Measurements from ENCODE around the gene MTHFD2L. TPM values are rescaled to one million over a fixed set of nuclear protein-coding genes. Genes with fewer than 3 reads are reported as not detected.
A peak's percentile ranks its signal among the peaks of the same experiment; 100 is the strongest.

Gene MTHFD2L
- total RNA-seq: 10 to 100 TPM in 1 of 2 donors, 1 to 10 TPM in 1; 9.5 to 12.6 TPM

GRCh38 chr4:74157561-74158465 is at the start of gene MTHFD2L:
Gene MTHFD2L, plus strand, starts transcription at chr4:74158118. Its CDS starts 21 bp downstream, at chr4:74158139.
- intact Hi-C loops (cut with DNase I): no loop called here
- H3K4me1 ChIP-seq: no peaks in the 10 kb centered on the region
- H3K4me3 ChIP-seq: peak within 1 kb of the TSS; percentile 45
- peak within 1 kb of the TSS; percentile 87 for H3K27ac ChIP-seq
- no peaks in the 10 kb centered on the region for H3K9me3 ChIP-seq
- no peaks in the 10 kb centered on the region for H3K36me3 ChIP-seq
- peak; percentile 95 for DNase-seq
- H3K9ac ChIP-seq (ENCODE audit: low read depth in 2 of 2, low read length in 2 of 2): peak within 1 kb of the TSS; percentile 74 to 78
- no peak for TF ChIP-seq CTCF (IDR thresholded peaks at IDR 0.05)
- no peaks in the 10 kb centered on the region for H3K27me3 ChIP-seq

GRCh38 chr4:74108457-74109115 is 49.3 kb upstream of the MTHFD2L start:
- H3K4me1 ChIP-seq: no peaks in the 10 kb centered on the region
- no peak overlapping the region for H3K4me3 ChIP-seq
- intact Hi-C loops (cut with DNase I): no loop called here
- H3K27ac ChIP-seq: peak overlapping the region; percentile 45
- no peaks in the 10 kb centered on the region for H3K36me3 ChIP-seq
- H3K9ac ChIP-seq (ENCODE audit: low read depth in 2 of 2, low read length in 2 of 2): no peak overlapping the region
- no peaks in the 10 kb centered on the region for H3K27me3 ChIP-seq
- no peak for TF ChIP-seq CTCF (IDR thresholded peaks at IDR 0.05)
- no peak for DNase-seq
- H3K9me3 ChIP-seq: no peaks in the 10 kb centered on the region

GRCh38 chr4:74109116-74109869 is 48.6 kb upstream of the MTHFD2L start:
- Histone ChIP-seq H3K4me3 (no peak overlapping the region), H3K27ac (peak overlapping the region; percentile 45), H3K27me3 (no peaks in the 10 kb centered on the region), H3K4me1 (no peaks in the 10 kb centered on the region), H3K36me3 (no peaks in the 10 kb centered on the region), H3K9me3 (no peaks in the 10 kb centered on the region), H3K9ac (ENCODE audit: low read depth in 2 of 2, low read length in 2 of 2) (no peak overlapping the region)
- no peak for TF ChIP-seq CTCF (IDR thresholded peaks at IDR 0.05)
- peak; percentile 56 for DNase-seq
- intact Hi-C loops (cut with DNase I): no loop called here

GRCh38 chr4:74109870-74110605 is 47.9 kb upstream of the MTHFD2L start:
- Histone ChIP-seq H3K27ac (peak overlapping the region; percentile 45), H3K9ac (ENCODE audit: low read depth in 2 of 2, low read length in 2 of 2) (no peak overlapping the region), H3K27me3 (no peaks in the 10 kb centered on the region), H3K9me3 (no peaks in the 10 kb centered on the region), H3K36me3 (no peaks in the 10 kb centered on the region), H3K4me3 (no peak overlapping the region), H3K4me1 (no peaks in the 10 kb centered on the region)
- no peak for TF ChIP-seq CTCF (IDR thresholded peaks at IDR 0.05)
- no peak for DNase-seq
- intact Hi-C loops (cut with DNase I): no loop called here

- no peak overlapping the region for H3K4me3 ChIP-seq
- H3K4me1 ChIP-seq: no peaks in the 10 kb centered on the region
- H3K9me3 ChIP-seq: no peaks in the 10 kb centered on the region
- no peak overlapping the region for H3K9ac ChIP-seq (ENCODE audit: low read depth in 2 of 2, low read length in 2 of 2)
- H3K36me3 ChIP-seq: no peaks in the 10 kb centered on the region
- no peak for DNase-seq
- H3K27ac ChIP-seq: no peak overlapping the region
- no peak for TF ChIP-seq CTCF (IDR thresholded peaks at IDR 0.05)
- intact Hi-C loops (cut with DNase I): no loop called here
- no peaks in the 10 kb centered on the region for H3K27me3 ChIP-seq
Measured at GRCh38 chr4:74110670-74111069, 47.2 kb upstream of the MTHFD2L start.
